Measurements from ENCODE around the gene ARID4B. TPM values are rescaled to one million over a fixed set of nuclear protein-coding genes. Genes with fewer than 3 reads are reported as not detected.

Gene ARID4B
- total RNA-seq, 1 donor = 36.7 TPM

DNA sequence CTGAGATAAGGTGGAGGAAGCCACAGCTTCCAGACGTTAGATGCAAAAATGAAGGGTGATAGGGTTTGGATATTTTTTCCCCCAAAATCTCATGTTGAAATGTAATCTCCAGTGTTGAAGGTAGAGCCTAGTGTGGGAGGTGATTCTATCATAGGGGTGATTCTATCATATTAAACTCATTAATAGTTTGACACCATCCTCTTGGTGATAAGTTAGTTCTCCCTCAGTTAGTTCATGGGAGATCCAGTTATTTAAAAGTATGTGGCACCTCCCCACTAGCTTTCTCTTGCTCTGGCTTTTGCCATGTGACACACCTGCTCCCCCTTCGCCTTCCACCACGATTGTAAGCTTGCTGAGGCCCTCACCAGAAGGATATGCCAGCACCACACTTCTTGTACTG, 30.9 kb upstream of the ARID4B start:
- DNase-seq (ENCODE audit: low read depth) = no peak
- TF ChIP-seq, protein P1, sequence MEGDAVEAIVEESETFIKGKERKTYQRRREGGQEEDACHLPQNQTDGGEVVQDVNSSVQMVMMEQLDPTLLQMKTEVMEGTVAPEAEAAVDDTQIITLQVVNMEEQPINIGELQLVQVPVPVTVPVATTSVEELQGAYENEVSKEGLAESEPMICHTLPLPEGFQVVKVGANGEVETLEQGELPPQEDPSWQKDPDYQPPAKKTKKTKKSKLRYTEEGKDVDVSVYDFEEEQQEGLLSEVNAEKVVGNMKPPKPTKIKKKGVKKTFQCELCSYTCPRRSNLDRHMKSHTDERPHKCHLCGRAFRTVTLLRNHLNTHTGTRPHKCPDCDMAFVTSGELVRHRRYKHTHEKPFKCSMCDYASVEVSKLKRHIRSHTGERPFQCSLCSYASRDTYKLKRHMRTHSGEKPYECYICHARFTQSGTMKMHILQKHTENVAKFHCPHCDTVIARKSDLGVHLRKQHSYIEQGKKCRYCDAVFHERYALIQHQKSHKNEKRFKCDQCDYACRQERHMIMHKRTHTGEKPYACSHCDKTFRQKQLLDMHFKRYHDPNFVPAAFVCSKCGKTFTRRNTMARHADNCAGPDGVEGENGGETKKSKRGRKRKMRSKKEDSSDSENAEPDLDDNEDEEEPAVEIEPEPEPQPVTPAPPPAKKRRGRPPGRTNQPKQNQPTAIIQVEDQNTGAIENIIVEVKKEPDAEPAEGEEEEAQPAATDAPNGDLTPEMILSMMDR (IDR thresholded peaks at IDR 0.05; ENCODE audit: insufficient read depth, low read length) = no peak
- H3K4me3 ChIP-seq (ENCODE audit: low read depth, low read length) = no peak overlapping the region

GRCh38 chr1:235357485-235358373, 29.8 kb upstream of the ARID4B start:
- no peak overlapping the region for H3K4me3 ChIP-seq (ENCODE audit: low read depth, low read length)
- TF ChIP-seq, protein P1 (IDR thresholded peaks at IDR 0.05; ENCODE audit: insufficient read depth, low read length) = no peak
- DNase-seq (ENCODE audit: low read depth) = no peak

- no peak for DNase-seq (ENCODE audit: low read depth)
- TF ChIP-seq, protein P1 (IDR thresholded peaks at IDR 0.05; ENCODE audit: insufficient read depth, low read length) = no peak
- H3K4me3 ChIP-seq (ENCODE audit: low read depth, low read length) = no peak overlapping the region
These were observed 23.9 kb upstream of the ARID4B start for GRCh38 chr1:235351898-235352297.

DNA sequence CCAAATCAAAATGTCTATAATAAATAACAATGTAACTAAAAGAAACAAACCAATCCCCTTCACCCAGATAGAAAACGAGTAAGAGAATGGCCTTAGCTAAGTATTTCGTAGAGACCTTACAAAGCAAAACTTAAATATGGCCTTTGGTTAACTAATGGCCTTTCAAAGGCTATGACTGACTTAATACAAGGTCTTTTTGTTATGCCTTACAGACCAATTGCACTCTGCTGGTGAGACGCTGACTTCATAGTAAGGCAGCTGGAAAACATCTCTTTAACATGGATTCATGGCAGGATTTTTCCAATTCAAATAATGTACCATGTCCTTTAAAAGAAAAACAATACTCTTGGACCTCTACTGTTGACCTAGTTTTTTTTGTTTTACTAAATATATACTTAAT, 23.5 kb upstream of the ARID4B start:
- DNase-seq (ENCODE audit: low read depth) = no peak
- TF ChIP-seq, protein P1 (IDR thresholded peaks at IDR 0.05; ENCODE audit: insufficient read depth, low read length) = no peak

DNA sequence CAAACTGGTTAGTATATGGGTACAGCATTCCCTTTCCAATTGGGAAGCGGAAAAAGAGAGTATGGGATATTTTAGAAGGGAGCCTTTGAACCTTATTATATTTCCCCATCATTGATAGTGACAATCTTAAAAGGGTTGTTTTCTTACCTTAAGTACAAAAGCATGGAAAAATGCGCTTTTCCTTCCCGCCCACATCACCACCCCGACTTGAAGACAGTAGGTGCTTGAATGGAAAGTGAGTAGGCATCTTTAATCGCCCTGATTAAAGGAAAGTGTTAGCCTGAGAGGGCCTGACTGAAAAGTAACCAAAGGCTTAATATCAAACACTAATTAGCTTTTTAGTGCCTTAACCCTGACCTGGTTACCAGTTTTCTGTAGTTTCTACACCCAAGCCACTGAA, 15.7 kb upstream of the ARID4B start:
- TF ChIP-seq, protein P1 (IDR thresholded peaks at IDR 0.05; ENCODE audit: insufficient read depth, low read length) = no peak
- no peak overlapping the region for H3K4me3 ChIP-seq (ENCODE audit: low read depth, low read length)
- DNase-seq (ENCODE audit: low read depth) = no peak

More for the DNA sequence above, 23.5 kb upstream of the ARID4B start:
- H3K4me3 ChIP-seq (ENCODE audit: low read depth, low read length) = no peak overlapping the region

DNA sequence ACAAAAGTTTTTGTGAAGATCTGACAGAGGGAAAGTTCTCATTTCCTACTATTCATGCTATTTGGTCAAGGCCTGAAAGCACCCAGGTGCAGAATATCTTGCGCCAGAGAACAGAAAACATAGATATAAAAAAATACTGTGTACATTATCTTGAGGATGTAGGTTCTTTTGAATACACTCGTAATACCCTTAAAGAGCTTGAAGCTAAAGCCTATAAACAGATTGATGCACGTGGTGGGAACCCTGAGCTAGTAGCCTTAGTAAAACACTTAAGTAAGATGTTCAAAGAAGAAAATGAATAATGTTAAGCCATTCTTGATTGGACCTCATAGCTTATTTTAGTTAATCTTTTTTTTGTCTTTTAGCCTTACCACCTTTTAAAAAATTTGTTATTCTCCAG, 14.5 kb upstream of the ARID4B start:
- H3K4me3 ChIP-seq (ENCODE audit: low read depth, low read length) = no peak overlapping the region
- TF ChIP-seq, protein P1 (IDR thresholded peaks at IDR 0.05; ENCODE audit: insufficient read depth, low read length) = no peak
- no peak for DNase-seq (ENCODE audit: low read depth)
